Parathyroid adenoma (tissue), 2 donors: ENCODE results near the gene SLC26A2.

ENCODE experiments used
- H2AFZ ChIP-seq: fragments of 300-600 bp; sonication (generic); one replicate; pipeline ENCODE4 v1.7.0; 2017; ENCODE audit warnings: antibody characterized with exemption, mild to moderate bottlenecking
- H3K27ac ChIP-seq: fragments of 300-600 bp; sonication (generic); one replicate; pipeline ENCODE4 v1.7.0; 2017
- H3K27me3 ChIP-seq: fragments of 300-600 bp; sonication (generic); one replicate; pipeline ENCODE4 v1.7.0; 2017; ENCODE audit warnings: low read length; ENCODE audit not compliant: control insufficient read depth, insufficient read depth
- H3K36me3 ChIP-seq: fragments of 300-600 bp; sonication (generic); one replicate; pipeline ENCODE4 v1.7.0; 2017; ENCODE audit warnings: low read length; ENCODE audit not compliant: control insufficient read depth, insufficient read depth
- H3K4me1 ChIP-seq: fragments of 300-600 bp; sonication (generic); one replicate; pipeline ENCODE4 v1.7.0; 2017; ENCODE audit warnings: control low read depth
- H3K4me2 ChIP-seq: fragments of 300-600 bp; sonication (generic); one replicate; pipeline ENCODE4 v1.7.0; 2017; ENCODE audit warnings: low read length
- H3K4me3 ChIP-seq: fragments of 300-600 bp; sonication (generic); one replicate; pipeline ENCODE4 v1.7.0; 2017; ENCODE audit warnings: low read depth, low read length
- H3K79me2 ChIP-seq: fragments of 300-600 bp; sonication (generic); one replicate; pipeline ENCODE4 v1.7.0; 2017; ENCODE audit warnings: control low read depth
- H3K9ac ChIP-seq: fragments of 300-600 bp; sonication (generic); one replicate; pipeline ENCODE4 v1.7.0; 2017; ENCODE audit warnings: mild to moderate bottlenecking
- H3K9me3 ChIP-seq: fragments of 300-600 bp; sonication (generic); one replicate; pipeline ENCODE4 v1.7.0; 2017; ENCODE audit warnings: low read length; ENCODE audit not compliant: control insufficient read depth
- TF ChIP-seq, protein P1 (sequence below): fragments of 300-600 bp; sonication (generic); IDR thresholded peaks from one replicate; pipeline ENCODE4 v1.7.0; 2017; ENCODE audit warnings: antibody characterized with exemption, mild to moderate bottlenecking
- donor health status: primary hyperparathyroidism.

Gene SLC26A2

DNA sequence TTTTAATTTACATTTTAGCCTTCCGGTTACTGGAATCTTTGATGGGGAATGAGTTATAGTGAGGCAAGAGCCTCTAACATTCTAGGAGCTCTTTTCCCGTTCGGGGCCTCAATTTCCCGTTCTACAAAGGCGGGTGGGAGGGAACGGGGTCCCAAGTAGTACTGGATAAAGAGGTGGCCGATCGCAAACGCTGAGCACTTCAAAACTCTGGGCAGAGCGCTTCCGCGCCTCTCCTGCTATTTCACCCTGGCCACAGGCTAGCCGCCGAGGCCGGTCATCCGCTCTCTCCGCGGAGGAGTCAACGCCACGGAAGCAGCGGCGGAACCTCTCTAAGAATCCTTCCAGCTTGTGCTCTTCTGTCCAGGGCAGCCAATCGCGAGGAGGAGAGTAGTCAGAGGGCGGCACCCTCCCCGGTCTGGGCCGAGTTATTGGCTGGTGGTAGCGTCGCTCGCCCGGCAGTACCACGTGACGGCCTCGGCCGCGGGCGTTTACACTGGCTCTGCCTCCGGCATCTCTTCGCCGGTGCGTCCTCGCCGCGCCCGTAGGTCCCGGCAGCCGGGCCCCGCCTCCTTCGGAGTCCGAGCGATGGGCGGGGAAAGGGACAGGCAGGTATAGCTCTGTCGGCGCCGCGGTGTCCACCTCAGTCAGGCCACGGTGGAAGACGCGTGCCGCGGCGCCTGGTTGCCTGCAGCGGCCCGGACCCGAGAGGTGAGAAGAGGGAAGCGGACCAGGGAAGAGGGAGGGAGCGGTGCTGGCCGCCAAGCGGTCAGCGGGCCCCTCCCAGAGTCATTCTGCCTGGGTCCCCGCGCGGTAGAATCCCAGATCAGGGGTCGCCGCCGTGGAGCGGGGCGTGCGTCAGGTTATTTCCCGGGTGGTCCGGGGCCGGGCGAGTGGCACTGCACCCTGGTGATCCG, at the start of gene SLC26A2:
SLC26A2 (plus strand) TSS at position 487 of the 914 bp plus-strand sequence. CDS start 16,895 bp downstream, outside the sequence.
- Histone ChIP-seq H3K4me3 (peak within 1 kb of the TSS; percentile 77), H3K79me2 (peaks cover 7% of the 10 kb centered on the region), H3K9ac (peak within 1 kb of the TSS; percentile 40), H3K4me2 (peak within 1 kb of the TSS; percentile 81), H3K27ac (peak within 1 kb of the TSS; percentile 93), H3K36me3 (no peaks in the 10 kb centered on the region), H3K4me1 (peaks cover 16% of the 10 kb centered on the region), H3K27me3 (no peaks in the 10 kb centered on the region), H2AFZ (peak within 1 kb of the TSS; percentile 90), H3K9me3 (no peaks in the 10 kb centered on the region)
- TF ChIP-seq, protein P1, sequence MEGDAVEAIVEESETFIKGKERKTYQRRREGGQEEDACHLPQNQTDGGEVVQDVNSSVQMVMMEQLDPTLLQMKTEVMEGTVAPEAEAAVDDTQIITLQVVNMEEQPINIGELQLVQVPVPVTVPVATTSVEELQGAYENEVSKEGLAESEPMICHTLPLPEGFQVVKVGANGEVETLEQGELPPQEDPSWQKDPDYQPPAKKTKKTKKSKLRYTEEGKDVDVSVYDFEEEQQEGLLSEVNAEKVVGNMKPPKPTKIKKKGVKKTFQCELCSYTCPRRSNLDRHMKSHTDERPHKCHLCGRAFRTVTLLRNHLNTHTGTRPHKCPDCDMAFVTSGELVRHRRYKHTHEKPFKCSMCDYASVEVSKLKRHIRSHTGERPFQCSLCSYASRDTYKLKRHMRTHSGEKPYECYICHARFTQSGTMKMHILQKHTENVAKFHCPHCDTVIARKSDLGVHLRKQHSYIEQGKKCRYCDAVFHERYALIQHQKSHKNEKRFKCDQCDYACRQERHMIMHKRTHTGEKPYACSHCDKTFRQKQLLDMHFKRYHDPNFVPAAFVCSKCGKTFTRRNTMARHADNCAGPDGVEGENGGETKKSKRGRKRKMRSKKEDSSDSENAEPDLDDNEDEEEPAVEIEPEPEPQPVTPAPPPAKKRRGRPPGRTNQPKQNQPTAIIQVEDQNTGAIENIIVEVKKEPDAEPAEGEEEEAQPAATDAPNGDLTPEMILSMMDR = no peak

DNA sequence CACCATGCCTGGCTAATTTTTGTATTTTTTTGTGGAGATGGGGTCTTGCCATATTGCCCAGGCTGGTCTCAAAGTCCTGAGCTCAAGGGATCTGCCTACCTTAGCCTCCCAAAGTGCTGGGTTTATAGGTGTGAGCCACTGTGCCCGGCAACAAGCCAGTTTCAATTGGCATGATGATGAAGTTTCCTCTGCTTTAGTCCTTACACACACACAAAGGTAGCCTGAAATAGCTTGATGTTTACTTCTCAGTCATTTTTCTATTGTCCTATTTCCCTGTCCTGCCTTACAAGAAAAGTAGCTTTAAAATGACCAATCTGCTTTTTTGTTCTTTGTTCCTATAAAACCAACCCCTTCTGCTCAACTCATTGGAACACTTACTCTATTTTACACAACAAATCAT, 49.5 kb upstream of the SLC26A2 start:
- Histone ChIP-seq H3K9ac (no peak overlapping the region), H3K4me3 (no peak overlapping the region), H3K36me3 (no peaks in the 10 kb centered on the region), H3K79me2 (no peaks in the 10 kb centered on the region), H3K27ac (no peak overlapping the region), H3K27me3 (no peaks in the 10 kb centered on the region), H3K9me3 (no peaks in the 10 kb centered on the region), H3K4me1 (peaks cover 23% of the 10 kb centered on the region), H2AFZ (no peak overlapping the region), H3K4me2 (no peak overlapping the region)
- TF ChIP-seq, protein P1 = no peak

DNA sequence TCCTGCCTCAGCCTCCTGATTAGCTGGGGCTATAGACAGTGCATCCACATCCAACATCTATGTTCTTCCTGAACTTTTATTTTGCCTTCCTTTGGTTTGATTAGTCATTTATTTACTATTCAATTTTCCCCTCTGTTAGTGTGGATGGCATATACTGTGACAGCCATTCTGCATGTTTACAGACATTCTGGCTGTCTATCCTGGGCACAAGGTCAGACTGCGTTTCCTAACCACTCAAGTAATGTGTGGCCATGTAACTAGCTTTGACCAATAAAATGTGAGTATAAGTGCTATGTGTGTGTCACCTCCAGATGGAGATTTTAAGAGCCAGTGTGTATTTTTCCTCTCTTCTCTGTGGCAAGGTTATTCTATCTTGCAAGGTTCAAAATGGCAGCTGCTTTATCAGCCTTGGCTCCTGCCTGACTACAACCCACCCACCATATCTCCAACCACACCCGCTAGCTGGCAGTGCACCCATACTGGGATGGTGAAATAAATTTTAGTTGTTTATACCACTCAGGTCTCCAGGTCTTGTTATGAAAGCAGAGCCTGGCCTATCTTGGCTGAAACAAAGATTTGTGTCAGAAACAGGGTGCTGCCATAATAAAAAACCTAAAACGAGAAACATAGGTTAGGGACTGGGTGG, 48.2 kb upstream of the SLC26A2 start:
- Histone ChIP-seq H3K4me1 (peaks cover 27% of the 10 kb centered on the region), H3K4me3 (no peak overlapping the region), H3K9ac (no peak overlapping the region), H3K9me3 (no peaks in the 10 kb centered on the region), H3K27ac (no peak overlapping the region), H2AFZ (peak overlapping the region; percentile 26), H3K27me3 (no peaks in the 10 kb centered on the region), H3K79me2 (no peaks in the 10 kb centered on the region), H3K4me2 (no peak overlapping the region), H3K36me3 (no peaks in the 10 kb centered on the region)
- TF ChIP-seq, protein P1 = no peak

DNA sequence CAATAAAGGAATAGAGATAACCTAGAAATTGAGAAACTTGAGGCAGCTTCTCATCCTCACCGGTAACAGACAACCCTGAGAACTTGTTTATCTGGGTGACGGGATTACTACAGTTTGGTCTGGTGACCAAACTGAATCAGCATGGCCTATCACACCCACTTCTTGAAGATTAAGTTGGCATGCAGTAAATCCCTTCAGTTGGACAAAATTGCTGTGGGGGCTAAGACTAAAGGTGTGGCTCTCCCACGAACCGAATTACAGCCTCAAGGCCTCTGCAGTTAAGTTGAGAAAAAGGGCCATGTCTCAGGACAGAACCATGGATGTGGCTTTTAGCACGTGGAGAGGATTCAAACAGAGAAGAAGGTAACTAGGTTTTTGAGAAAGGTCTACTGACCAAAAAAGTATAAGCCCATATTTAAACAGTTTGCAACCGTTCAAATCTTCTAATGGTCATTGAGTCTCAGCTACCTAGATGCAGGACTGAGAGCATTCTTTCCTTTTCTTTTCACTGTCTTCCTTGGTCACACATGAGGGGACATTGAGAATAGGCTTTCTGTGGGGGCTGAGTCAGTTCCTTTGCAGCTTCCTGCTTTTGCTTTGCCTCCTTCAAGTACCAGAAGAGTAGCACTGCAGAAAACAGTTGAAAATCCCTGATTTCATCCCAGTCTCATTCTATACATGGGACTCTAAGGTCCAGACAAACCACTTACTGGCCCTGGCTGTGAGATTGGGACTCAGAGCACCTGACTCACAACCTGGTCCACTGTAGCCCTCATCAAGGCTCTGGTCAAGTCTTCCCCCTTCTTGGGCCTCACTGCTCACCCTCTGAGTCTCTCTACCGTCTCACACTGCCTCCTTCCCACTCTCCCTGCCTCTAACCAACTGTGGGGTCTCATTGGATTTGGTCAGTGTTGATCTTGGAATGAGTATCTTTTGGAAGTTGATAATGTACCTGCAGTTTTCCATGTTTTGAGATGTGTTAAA, 46.8 kb upstream of the SLC26A2 start:
- Histone ChIP-seq H3K36me3 (no peaks in the 10 kb centered on the region), H3K4me1 (peaks cover 34% of the 10 kb centered on the region), H3K4me3 (no peak overlapping the region), H3K27me3 (no peaks in the 10 kb centered on the region), H3K9ac (no peak overlapping the region), H3K79me2 (no peaks in the 10 kb centered on the region), H3K27ac (peak overlapping the region; percentile 58), H3K9me3 (no peaks in the 10 kb centered on the region), H2AFZ (peak overlapping the region; percentile 40), H3K4me2 (peak overlapping the region; percentile 34)
- TF ChIP-seq, protein P1 = no peak
